GM18498 (cell line): Measurements from ENCODE around the gene SFMBT2.
A peak's percentile ranks its signal among the peaks of the same experiment; 100 is the strongest.

ENCODE experiments used
- ATAC-seq: cut with Tn5 transposase; IDR thresholded peaks from one replicate; pipeline ENCODE4 v1.9.1; 2021; ENCODE audit warnings: mild to moderate bottlenecking, moderate library complexity; ENCODE audit not compliant: unreplicated experiment

The SFMBT2 gene

DNA sequence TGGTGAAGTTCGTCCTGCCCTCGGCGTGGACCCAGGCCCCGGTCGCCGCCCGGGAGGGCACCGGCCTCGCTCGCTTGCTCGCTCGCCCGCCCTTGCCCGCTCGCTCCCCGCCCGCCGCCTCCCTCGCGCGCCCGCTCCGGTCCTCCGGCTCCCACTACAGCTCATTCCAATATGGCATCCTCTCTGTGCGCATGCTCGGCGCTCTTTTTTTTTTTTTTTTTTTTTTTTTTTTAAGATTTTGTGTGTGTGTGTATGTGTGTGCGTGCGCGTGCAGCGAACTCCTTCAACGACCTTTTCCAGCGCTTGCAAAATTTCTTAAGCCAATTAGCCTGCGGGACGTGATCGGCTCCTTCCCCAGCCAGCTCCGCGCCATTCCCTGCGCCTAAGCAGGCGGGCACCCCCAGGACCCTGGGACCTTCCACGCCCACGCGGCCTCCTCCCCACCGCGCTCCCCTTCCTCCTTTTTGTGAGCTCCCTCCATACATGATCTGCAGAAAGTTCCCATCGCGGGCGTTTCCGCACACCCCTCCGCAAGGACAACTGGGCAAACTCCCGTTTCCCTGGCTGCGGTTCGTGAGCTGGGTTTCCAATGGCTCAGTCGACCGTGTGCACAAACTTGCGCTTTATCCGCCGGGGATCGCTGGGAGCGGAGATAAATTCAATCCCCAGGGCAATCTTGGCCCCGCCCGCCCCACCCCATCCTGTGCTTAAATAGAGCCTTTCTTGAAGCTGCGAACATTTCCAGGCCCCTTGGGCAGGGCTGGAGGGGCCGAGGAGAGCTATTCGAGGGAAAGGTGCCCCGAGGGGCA, at the start of gene SFMBT2:
TSS of gene SFMBT2 (minus strand) at position 173 of the 809 bp plus-strand sequence. CDS start 29,136 bp downstream, outside the sequence.
- peak; percentile 49 for ATAC-seq

DNA sequence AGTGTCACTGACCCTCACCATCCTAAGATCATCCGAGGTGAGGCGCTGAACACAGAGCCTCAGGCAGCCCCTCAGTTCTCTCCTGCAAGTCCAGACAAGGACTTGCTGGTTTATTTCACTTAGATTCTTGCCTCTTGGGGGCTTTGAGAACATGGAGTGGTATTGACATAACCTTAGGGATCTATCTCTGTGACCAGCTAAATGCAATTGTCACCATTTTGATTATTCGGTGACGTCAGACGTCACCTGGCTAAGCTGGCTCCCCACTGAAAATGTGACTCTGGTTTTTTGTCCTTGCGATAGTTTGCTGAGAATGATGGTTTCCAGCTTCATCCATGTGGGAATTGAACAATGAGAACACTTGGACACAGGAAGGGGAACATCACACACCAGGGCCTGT, 49.2 kb upstream of the SFMBT2 start:
- ATAC-seq = no peak

DNA sequence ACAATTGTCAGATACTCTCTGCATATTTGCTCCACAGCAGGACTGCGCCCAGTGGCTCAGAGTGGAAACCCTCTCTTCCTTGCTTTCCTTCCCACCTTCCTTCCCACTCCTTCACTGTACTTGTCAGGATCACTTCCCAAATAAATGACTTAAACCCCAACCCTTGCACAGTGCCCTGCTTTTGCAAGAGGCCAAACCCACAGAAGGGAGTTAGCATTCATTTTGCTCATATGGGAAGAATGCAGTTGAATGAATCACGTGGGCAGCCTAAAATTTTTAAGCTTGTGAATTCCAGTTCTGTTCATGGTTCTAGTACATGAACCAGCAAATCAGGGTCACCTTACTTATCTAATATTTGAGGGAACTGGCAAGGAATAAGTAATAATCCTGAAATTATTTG, 47.7 kb upstream of the SFMBT2 start:
- no peak for ATAC-seq

DNA sequence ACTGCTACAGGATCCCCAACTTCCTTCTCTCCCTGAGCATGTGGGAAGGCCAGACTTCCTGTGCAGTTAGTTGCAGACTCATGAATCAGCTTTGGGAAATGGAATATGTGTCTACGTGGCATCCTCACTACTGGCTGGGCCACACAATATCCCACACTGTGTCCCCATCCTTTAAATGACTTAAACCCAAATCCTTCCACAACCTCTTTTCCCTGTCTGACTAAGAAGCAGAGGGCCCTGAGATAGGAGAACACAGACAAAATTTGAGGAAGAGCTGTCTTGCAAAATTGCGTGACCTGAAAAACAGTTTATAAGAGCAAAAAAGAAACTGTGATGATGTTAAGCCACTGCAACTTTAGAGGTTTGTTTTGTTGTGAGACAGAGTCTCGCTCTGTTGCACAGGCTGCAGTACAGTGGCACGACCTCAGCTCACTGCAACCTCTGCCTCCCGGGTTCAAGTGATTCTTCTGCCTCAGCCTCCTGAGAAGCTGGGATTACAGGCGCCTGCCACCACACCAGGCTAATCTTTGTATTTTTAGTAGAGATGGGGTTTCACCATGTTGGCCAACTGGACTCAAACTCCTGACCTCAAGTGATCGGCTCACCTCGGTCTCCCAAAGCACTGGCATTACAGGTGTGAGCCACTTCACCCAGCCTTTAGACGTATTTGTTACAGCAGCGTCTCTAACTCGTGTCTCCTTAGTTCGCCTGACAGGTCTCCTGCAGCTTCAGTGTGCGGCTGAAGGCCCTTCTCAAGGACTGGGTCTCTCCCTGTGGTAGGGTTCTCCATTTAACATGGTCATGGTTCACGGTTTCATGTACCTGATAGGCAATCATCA, 46.9 kb upstream of the SFMBT2 start:
- peak; percentile 95 for ATAC-seq

DNA sequence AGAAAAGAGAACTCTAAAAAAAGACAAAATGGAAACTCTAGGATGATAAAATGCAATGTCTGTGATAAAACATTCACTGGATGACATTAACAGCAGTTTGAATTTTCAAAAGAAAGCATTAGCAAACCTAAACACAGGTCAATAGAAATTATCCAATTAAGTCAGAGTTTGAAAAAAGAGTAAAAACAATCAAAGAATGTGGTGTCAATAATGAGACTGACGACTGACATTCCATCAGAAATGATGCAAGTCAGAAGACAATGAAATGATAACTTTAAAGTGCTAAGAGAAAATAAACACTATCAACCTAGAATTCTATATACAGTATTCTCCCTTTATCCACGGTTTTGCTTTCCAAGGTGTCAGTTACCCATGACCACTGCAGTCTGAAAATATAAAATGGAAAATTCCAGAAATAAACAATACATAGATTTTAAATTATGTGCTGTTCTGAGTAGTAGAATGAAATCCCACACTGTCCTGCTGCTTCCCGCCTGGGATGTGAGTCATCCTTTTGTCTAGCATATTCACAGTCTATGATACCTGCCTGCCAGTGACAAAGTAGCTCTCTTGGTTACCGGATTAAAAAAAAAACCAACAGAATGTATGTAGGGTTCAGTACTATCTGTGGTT, 38.3 kb upstream of the SFMBT2 start:
- no peak for ATAC-seq

DNA sequence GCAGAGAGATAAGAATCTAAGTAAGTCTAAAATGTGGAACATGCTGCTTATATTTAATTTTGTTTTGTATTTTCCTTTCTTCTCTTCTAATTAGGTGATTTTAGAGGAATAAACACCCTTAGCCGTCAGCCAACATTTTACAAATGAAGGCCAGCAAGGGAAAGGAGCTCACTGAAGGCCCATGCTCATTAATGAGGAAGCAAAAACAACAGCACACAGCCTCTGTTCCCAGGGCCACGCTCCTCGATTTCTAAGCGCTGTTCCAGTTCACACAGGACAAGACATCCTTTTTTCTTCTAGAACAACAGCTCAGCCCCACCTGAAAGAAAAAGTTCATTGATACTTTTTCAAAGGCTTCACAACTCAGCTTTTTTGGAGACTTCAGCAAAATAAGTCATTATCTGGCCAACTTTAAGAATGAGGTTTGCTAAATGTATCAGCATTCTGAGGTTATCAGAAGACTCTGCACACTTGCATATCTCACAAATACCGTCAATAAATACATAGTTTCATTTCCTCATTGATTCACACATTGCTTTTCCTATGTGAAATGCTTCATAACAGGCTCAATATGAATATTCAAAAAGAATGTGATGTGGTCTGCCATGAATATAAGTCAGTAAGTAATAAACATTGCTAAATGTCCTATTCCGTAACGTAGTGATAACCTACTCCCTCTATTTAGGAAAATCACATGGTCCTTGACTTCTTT, 34.8 kb upstream of the SFMBT2 start:
- peak; percentile 82 for ATAC-seq

DNA sequence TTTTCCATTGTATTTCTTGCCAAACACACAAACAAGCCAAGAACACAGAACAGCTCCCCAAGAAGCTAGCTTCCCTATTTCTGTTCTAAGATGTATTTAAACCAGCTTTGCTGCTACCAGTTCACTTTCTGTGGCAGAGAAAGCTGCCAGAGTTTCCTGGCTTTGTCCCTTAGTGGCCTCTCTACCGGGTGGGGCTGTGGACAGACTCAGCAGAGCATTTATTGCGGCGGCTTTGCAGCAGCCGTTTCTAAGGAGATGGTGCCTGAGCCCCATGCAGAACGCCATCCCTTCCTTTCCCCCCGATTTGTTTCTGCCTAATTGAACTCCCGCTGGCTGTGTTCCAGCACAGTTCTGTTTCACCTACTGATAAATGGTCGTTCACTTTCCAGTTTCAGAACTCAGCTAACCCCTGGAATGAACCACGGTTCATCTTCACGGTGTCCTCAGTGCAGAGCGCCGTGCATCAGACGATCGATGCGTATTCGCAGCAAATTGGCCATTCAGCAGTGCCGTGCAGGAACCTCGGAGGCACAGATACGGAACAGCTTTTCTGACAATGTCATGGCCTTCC, 33.8 kb upstream of the SFMBT2 start:
- ATAC-seq = no peak

DNA sequence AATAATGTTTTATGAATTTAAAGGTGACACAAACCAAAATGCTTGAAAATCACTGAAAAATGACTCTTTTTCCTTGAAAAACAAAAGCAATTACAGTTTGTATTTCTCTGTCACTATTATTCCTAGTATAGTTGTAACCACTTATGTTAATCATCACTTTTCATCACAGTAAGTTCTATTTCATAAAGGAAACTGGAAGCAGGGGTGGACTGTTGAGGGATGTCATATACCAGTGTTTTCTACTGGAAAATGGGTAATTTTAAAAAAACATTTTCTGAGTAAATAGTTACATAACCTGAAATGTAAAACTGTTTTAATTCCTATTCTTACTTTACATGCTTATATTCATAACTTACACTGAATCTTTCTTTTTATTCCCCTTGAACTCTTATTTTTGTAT, 32.2 kb upstream of the SFMBT2 start:
- ATAC-seq = no peak

DNA sequence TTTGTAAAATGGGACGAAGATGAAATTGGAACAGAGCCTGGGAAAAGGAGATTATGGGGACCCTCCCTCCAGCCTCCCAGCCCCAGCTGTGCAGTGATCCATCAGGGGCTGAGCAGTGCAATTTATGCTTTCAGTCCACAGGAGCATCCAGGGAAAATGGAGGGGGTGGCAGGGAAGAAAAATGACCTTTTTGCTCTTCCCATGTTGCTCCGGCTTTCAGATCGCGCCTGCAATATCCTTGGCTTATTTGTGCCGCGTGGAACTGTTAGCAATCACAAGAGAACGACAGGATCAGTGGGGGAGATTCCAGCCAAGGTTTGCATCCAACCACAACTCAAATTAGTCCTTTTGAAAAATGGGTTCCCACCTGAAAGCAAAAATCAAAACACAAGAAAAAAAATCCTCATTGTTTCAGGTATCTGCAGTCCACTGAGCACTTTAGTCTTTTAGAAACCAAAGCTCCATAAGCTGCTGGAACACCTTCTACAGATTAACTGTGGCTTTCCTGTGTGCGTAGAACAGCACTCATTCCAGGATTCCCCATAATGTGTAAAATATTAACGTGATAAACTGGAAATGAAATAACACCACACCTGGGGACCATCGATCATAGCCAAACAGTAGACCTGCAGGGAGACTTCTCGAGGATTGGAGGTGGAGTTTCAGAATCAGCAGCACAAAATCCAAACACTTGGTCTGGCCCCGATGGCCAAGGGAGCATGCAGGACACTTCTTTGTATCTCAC, 30.7 kb upstream of the SFMBT2 start:
- no peak for ATAC-seq

DNA sequence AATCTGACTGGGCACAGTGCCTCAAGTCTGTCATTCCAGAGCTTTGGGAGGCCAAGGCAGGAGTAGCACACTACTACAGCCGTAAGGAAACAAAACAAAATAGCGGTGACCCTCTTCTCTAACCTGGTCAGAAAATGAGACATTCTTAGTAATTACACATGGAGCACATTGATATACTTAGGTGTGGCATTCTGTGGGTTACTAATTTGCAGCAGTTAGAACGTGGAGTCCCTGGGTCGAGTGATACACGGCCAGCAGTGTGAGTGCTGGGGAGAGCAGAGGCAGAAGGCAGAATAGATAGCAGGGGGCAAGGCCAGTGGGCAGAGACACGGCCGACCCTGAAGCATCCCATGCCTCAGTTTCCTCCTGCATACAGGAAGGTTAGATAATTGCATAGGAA, 28.9 kb upstream of the SFMBT2 start:
- ATAC-seq = no peak

DNA sequence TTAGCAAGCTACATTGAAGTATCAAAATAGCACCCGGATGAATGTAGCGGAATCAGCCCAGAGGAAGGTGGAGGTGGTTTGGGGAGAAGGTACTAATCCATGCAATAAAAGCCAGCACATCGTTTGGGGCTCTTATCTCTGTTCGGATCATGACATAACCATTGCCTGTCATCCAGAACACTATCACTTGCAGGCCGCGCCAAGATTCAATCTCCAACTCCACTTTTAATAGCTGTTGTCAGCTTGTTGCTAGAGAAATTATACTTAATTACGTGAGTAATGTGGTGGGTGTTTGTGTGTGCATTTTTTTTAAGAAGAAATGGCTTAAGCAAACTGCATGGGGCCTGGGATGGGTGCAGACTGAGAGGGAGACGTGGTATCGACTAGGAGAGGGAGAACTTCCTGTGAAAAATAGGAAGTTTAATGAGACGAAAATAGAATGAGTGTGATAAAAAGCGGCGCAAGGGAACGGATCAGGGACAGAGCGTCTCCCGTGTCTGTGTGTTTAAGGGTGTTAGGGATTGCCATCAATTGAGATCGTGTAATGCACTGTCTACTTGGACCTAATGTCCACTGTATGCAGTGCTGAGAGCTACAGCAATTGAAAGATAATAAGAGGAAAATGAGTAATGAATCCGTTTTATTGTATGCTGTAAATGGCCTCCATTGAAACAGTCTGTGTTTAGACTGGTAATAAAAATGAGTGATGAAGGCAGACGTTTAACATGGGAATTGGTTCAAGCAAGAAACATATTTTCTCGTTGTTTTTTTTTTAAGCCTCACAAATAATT, 27.6 kb upstream of the SFMBT2 start:
- ATAC-seq = no peak

DNA sequence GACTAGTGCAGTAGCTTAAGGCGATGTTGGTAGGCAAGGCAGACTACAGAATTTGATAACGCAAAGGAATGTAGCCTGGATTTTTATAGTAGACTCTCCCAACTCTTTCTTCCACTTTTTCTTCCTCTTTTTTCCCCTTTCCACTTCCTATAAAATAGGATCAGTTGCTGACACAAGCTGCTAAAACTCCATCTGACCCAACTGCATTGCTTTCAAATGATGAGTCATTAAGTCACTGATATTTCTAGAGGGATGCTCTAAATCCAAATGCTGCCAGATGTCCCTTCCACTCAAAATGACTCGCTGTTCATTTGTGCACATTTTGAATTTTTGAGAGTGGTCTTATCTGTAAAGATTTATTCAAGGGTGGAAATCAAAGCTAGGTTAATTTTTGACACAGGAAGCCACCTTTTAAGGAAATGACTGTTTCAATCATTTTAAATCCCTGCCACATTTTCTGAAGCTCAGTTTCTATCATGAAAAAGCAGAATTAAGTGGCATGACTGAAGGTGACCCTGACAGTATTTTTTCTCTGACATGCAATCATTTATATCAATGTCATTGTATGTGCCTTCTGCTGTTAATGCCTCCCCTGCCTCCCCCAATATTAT, 25.8 kb upstream of the SFMBT2 start:
- ATAC-seq = no peak

DNA sequence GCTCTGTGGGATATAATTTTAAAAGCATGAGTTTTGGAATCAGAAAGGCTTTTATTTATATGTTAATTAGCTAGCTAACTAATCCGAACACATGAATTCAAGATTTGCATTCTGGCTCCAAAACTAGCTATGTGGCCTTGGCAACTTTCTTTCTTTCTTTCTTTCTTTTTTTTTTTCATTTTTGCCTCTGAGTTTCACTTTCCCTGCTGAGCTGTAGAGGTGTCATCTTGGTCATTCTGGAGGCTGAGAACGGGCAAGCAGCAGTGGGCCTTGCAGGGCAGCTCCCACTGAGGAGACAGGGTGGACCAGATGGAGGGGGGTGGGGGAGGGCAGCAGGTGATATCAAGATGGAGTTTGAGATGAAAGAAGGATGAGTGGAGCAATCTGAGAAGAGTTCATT, 24.8 kb upstream of the SFMBT2 start:
- ATAC-seq = peak; percentile 81

DNA sequence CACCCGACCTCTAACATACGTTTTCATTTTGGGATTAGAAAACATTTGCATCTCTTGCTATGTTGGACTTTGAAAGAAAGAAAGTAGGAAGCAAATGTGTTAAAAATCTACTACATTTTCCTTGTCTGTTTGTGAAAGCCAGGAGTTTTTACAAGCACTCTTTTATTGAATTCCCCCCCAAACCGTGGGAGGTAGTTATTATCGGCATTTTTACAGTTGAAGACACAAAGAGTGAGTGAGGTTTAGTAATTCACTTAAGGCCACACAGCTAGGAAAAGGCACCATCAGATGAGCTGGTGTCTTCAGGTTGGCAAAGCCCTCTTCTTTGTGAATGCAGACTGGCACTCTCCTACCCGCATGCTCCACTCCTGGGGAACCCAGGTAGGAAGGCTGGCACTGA, 23.5 kb upstream of the SFMBT2 start:
- ATAC-seq = no peak

DNA sequence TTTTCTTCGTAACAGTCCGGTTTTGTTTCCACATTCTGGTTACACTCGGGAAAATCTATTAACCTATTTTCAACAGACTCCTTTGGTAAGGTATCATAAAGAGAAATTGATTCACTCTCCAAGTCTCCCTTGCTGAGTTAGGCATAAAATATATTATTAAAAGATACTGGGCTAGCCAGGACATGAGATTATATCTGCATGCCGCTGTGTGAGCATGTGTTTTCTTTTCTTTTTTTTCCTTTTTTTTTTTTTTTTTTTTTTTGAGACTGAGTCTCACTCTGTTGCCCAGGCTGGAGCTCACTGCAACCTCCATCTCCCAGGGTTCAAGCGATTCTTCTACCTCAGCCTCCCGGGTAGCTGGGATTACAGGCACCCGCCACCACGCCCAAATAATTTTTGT, 23.0 kb upstream of the SFMBT2 start:
- ATAC-seq = no peak

DNA sequence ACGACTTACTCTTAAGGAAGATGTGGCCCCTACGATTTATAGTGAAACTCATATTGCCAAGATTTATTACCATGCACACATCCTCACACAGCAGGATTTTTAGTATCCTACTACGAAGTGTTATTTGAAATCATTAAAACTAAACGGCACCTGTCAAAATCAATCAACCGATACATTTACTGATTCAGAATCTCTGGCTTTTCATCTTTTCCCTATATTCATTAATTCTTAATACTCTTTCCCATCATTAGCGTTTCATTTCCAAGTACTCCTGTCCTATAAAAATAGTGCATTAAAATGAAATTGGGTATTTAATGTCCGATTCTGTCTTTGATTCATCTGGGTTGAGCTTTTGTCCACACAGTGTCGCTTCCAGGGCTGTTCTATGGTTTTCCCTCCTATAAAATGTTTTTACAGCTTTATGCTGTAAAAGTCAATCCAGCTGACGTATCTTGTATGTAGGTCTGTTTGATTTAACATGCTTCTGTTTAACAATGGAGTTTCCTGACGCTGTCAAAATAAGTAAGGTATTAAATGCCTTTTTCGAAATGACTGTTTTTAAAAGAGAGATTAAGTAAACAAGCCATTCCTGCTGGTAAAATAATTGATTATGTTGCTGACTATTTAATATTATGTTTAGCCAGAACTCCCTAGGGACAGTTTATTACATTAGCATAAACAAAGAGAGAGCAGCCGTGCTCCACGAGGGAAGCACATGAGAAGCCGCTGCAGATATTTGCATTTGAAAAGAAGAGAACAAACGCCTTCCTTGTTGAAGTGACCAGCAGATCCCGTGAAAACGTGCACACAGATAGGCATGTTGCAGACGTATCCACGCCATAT, 22.3 kb upstream of the SFMBT2 start:
- ATAC-seq = no peak

DNA sequence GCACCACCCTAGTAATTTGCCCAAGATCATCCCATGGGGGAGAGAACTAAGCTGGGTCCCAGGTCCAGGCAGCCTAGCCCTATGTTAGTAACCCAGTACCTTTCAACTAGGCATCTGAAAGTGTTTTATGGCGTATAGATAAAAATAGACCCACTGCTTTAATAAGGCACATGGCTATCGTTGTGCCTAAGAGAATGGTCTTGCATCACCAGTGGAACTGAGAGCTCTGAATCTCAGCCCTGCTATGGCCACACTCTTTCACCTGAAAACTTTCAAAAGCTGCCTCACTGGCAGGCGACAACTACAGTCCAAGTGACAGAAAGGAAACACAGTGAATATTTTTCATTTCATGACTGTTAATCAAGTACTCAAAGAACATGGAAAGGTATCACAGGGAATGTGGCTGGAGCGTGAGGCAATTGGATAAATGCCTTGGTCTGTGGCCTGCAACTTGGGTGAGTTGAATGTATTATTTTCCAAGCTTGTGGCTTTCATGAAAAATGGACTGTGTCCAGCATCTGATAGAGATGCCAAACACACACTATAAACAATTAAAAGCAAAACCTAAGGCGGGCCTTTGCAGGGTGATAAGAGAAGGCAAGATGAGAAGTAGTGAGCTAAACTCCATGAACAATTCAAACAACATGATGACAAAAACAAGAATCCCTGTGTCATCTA, 18.0 kb upstream of the SFMBT2 start:
- peak; percentile 80 for ATAC-seq
